Subcutaneous adipose tissue (tissue), 4 donors: ENCODE measurements around the gene KIF26A. TPM values are rescaled to one million over a fixed set of nuclear protein-coding genes. Genes with fewer than 3 reads are reported as not detected.

Source experiments
- CTCF ChIP-seq: fragments of 450-650 bp; IDR thresholded peaks from one replicate; pipeline ENCODE4 v1.5.1; 2016; ENCODE audit warnings: low read depth, mild to moderate bottlenecking, control low read depth, antibody characterized with exemption, moderate library complexity
- total RNA-seq, 4 donors: library from RNA; depleted of rRNA; stranded (reverse); fragments of >200 nt; gene quantifications; one replicate each; pipeline ENCODE4 v1.1.0, GENCODE V29; 2016

The KIF26A gene
- total RNA-seq, 4 donors from 2014 or later: 0.51 to 9.8 (median 0.88) TPM

GRCh38 chr14:104107611-104108569 is 30.5 kb upstream of the KIF26A start:
- TF ChIP-seq CTCF: no peak

DNA sequence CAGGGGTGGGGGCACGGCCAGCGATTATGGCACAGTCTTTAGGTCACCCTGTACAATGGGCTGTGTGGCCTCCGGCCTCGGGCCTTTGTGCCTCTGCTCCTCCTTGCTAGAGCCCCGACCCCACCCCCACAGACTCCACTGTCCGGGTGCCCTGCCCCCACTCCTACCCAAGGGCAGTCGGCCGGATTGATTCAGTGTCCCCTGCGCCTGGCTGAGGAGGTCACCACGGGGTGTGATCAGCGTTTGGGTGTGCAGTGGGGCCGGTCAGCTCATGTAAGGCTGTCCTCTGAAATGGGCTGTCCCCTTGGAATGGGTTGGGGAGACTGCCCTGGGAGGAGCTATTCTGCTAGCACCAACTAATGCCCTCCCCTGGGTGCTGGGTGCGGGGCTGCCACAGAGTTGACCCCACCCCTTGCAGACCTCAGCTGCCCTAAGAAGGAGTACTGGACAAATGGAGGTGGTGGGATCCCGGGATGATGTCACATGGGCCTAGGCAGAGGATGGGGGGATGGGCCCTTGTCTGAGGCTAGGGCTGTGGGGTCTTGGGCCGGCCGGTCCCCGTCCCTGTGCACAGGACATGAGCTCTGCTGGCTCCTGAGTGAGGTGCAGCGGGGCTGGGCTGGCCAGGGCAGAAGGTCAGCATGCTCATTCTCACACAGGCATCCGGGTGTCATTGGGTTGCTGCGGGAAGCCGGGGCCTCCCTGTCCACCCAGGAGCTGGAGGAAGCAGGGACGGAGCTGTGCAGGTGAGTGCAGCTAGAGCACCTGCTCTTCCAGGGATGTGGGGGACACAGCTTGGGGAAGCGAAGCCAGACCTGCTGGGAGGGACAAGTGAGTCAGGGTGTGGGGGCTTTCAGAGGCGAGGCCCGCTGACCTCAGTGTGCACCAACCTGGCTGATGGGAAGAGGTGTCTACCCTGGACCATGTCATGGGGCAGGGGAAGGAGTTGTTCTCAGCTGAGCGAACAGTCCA is 29.5 kb upstream of the KIF26A start:
- TF ChIP-seq CTCF: no peak

- no peak for TF ChIP-seq CTCF
Observed at GRCh38 chr14:104109731-104110361, 28.5 kb upstream of the KIF26A start.

DNA sequence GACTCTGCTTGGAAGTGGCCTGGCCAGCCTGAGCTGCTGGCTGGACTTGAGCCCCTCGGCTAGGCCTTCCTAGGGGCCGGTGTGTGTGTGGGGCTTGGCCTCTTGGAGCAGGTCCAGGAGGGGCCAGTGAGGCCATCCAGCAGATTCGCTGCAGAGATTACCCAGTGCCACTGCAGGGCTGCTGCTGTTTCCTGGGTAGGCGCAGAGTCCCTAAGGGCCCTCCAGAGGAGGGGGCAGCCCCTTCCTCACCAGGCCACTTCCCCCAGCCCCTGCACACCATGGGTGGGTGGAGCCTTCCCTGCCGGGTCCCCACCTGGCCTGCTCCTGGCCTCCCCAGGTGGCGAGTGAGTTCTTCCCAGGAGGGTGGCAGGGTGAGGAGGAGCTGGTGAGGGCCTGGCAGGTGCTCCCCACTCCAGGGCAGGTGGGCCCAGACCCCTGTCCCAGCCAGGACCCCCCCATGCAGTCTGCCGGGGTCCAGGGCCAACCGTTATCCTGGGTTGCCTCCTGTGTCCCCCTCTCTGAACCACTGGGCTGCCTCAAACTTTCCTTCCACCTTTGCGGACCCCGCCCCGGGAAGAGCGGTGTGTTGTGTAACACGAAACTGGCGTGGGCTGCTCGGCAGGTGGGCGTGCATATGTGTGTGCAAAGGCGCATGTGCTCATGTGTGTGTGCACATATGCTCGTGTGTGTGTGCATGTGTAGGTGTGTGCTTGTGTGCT is 27.7 kb upstream of the KIF26A start:
- TF ChIP-seq CTCF: no peak

- no peak for TF ChIP-seq CTCF
Observed at GRCh38 chr14:104111301-104112112, 26.9 kb upstream of the KIF26A start.

GRCh38 chr14:104112113-104112505 is 26.3 kb upstream of the KIF26A start:
- TF ChIP-seq CTCF: no peak
